WERI-Rb-1 (cell line): ENCODE data around the gene MYOM1.

Experiments used
- DNase-seq: peaks from one replicate; pipeline ENCODE4 v3.0.0-alpha.2; 2020
- H3K27ac ChIP-seq: fragments of 250-450 bp; sonication (Bioruptor Pico); 2 replicates; pipeline ENCODE4 v1.5.1; 2020; ENCODE audit warnings: mild to moderate bottlenecking, moderate library complexity
- H3K27me3 ChIP-seq: fragments of 250-450 bp; sonication (Bioruptor Pico); 2 replicates; pipeline ENCODE4 v1.5.1; 2021; ENCODE audit warnings: mild to moderate bottlenecking, low read depth, moderate library complexity; ENCODE audit not compliant: insufficient read depth, severe bottlenecking
- H3K36me3 ChIP-seq: fragments of 250-450 bp; sonication (Bioruptor Pico); 2 replicates; pipeline ENCODE4 v1.5.1; 2020; ENCODE audit warnings: mild to moderate bottlenecking, moderate library complexity
- H3K4me3 ChIP-seq: 2 replicates; pipeline ENCODE4 v1.5.1; 2011; ENCODE audit warnings: low read depth, mild to moderate bottlenecking, control low read depth, low read length
- H3K9me3 ChIP-seq: fragments of 250-450 bp; sonication (Bioruptor Pico); 2 replicates; pipeline ENCODE4 v1.5.1; 2021; ENCODE audit warnings: mild to moderate bottlenecking, moderate library complexity; ENCODE audit not compliant: severe bottlenecking
- TF ChIP-seq, protein P1 (sequence below): IDR thresholded peaks from 2 replicates; pipeline ENCODE4 v1.5.1; 2011; ENCODE audit warnings: low read depth, mild to moderate bottlenecking, control low read depth, inconsistent platforms, low read length

MYOM1 gene

DNA sequence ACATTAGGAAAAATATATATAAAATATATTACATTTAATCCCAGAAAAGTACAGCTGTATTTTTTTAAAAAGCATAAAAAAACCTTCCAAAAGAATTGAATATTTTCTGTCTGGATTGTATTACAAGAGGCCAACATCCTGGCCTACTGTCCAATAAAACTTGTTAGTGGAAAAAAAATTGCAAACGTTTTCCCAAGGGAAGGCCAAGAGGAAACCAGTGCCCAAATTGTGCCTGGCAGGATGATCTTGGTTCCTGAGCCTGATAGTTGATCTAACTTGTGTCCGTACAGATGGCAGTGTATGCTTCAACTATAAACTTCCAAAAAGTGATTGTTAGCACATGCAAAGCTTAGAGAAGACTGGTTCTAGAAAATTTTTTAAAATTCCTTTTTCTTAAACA, 116.2 kb downstream of the MYOM1 start:
- Histone ChIP-seq H3K36me3 (no peaks in the 10 kb centered on the region), H3K27ac (no peak overlapping the region), H3K9me3 (no peaks in the 10 kb centered on the region), H3K4me3 (no peak overlapping the region), H3K27me3 (no peaks in the 10 kb centered on the region)
- TF ChIP-seq, protein P1, sequence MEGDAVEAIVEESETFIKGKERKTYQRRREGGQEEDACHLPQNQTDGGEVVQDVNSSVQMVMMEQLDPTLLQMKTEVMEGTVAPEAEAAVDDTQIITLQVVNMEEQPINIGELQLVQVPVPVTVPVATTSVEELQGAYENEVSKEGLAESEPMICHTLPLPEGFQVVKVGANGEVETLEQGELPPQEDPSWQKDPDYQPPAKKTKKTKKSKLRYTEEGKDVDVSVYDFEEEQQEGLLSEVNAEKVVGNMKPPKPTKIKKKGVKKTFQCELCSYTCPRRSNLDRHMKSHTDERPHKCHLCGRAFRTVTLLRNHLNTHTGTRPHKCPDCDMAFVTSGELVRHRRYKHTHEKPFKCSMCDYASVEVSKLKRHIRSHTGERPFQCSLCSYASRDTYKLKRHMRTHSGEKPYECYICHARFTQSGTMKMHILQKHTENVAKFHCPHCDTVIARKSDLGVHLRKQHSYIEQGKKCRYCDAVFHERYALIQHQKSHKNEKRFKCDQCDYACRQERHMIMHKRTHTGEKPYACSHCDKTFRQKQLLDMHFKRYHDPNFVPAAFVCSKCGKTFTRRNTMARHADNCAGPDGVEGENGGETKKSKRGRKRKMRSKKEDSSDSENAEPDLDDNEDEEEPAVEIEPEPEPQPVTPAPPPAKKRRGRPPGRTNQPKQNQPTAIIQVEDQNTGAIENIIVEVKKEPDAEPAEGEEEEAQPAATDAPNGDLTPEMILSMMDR = no peak
- DNase-seq = no peak

DNA sequence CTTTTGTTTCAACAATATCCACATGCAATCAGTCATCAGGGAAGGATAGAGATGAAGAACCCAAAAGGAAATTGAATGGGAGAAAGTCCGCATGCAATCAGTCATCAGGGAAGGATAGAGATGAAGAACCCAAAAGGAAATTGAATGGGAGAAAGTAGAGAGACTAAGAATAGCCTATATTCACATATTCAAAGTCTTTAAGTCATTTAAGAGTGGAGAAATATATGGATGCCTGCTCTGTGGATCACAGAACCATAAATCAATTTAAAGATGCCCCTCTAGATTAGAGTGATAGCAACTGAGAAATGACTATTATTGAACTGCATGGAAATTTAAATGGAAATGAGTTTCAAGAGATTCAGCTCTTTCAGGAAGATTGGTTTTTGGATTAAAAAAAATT, 116.8 kb downstream of the MYOM1 start:
- Histone ChIP-seq H3K36me3 (no peaks in the 10 kb centered on the region), H3K27me3 (no peaks in the 10 kb centered on the region), H3K9me3 (no peaks in the 10 kb centered on the region), H3K4me3 (no peak overlapping the region), H3K27ac (no peak overlapping the region)
- TF ChIP-seq, protein P1 = no peak
- no peak for DNase-seq

GRCh38 chr18:3100498-3101132, 119.2 kb downstream of the MYOM1 start:
- Histone ChIP-seq H3K27me3 (no peaks in the 10 kb centered on the region), H3K27ac (no peak overlapping the region), H3K4me3 (no peak overlapping the region), H3K36me3 (no peaks in the 10 kb centered on the region), H3K9me3 (no peaks in the 10 kb centered on the region)
- no peak for DNase-seq
- TF ChIP-seq, protein P1 = no peak

GRCh38 chr18:3099327-3099726, 120.4 kb downstream of the MYOM1 start:
- TF ChIP-seq, protein P1 = no peak
- H3K27me3 ChIP-seq = no peaks in the 10 kb centered on the region
- H3K4me3 ChIP-seq = no peak overlapping the region
- no peaks in the 10 kb centered on the region for H3K9me3 ChIP-seq
- H3K36me3 ChIP-seq = no peaks in the 10 kb centered on the region
- no peak for DNase-seq
- no peak overlapping the region for H3K27ac ChIP-seq

GRCh38 chr18:3097082-3097481, 122.7 kb downstream of the MYOM1 start:
- no peaks in the 10 kb centered on the region for H3K9me3 ChIP-seq
- H3K27me3 ChIP-seq = no peaks in the 10 kb centered on the region
- no peak overlapping the region for H3K27ac ChIP-seq
- H3K36me3 ChIP-seq = no peaks in the 10 kb centered on the region
- TF ChIP-seq, protein P1 = no peak
- H3K4me3 ChIP-seq = no peak overlapping the region
- DNase-seq = no peak

DNA sequence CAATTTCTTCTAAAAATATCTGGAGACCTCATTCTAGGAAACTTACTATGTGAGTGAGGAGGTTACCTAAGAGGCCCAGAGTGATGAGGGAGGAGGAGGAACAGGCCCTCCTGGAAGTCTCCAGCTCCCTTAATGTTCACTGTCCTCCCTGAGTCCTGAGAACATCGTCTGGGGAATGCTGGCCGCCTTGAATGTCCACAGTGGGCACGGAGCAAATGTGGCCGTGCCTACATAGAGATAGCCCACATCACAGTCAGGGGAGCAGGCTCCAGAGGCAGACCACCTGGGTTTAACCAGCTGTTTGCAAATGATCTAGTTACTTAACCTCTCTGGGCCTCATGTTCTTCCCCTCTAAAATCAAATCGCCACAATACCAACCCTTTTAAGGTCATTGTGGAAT, 123.8 kb downstream of the MYOM1 start:
- no peaks in the 10 kb centered on the region for H3K9me3 ChIP-seq
- no peak for DNase-seq
- no peak overlapping the region for H3K4me3 ChIP-seq
- TF ChIP-seq, protein P1 = no peak
- no peaks in the 10 kb centered on the region for H3K27me3 ChIP-seq
- no peak overlapping the region for H3K27ac ChIP-seq
- H3K36me3 ChIP-seq = no peaks in the 10 kb centered on the region
